ENCODE results near the gene PRICKLE1. TPM values are rescaled to one million over a fixed set of nuclear protein-coding genes. Genes with fewer than 3 reads are reported as not detected.

Gene PRICKLE1
- total and polyA plus RNA-seq, 2 of the 13 experiments (the other 11 are each of a cell fraction or from before 2014, with no cell fraction given): not detected

GRCh38 chr12:42422785-42423184 is 166.8 kb downstream of the PRICKLE1 start (continued):
- TF ChIP-seq ZHX2 (IDR thresholded peaks at IDR 0.05; ENCODE audit: low read depth) (no peak), ZHX2 (CRISPR knock-in tag; IDR thresholded peaks at IDR 0.05; ENCODE audit: borderline replicate concordance) (no peak), HNF1A (IDR thresholded peaks at IDR 0.05; ENCODE audit: low read depth) (no peak), HNF1A (CRISPR knock-in tag; IDR thresholded peaks at IDR 0.05; ENCODE audit: borderline replicate concordance) (no peak), RFX3 (CRISPR knock-in tag; IDR thresholded peaks at IDR 0.05) (no peak), ZNF275 (CRISPR knock-in tag; IDR thresholded peaks at IDR 0.05; ENCODE audit: borderline replicate concordance) (no peak), PAXIP1 (CRISPR knock-in tag; conservative IDR thresholded peaks at IDR 0.05) (no peak)
